OCI-LY7 (cell line): Measurements from ENCODE around the gene TNIK. TPM values are rescaled to one million over a fixed set of nuclear protein-coding genes. Genes with fewer than 3 reads are reported as not detected.

Source experiments
- BruUV-seq: library from RNA; stranded (reverse); fragments of 400-500 nt; replicated peaks from 2 replicates; lab custom pipeline; 2021; lab: Mats Ljungman, UMichigan
- CTCF ChIA-PET: fragments of 300-600 bp; sonication (Branson Sonifier 250); formaldehyde crosslinking; loops from one replicate; lab custom pipeline; 2022; ENCODE audit warnings: antibody characterized with exemption; ENCODE audit not compliant: unreplicated experiment; lab: Charles Lee
- POLR2A ChIA-PET: fragments of 300-600 bp; sonication (Branson Sonifier 250); formaldehyde crosslinking; loops from one replicate; lab custom pipeline; 2022; ENCODE audit warnings: antibody characterized with exemption; lab: Charles Lee
- DNase-seq: peaks from one replicate; pipeline ENCODE4 v3.0.0-alpha.2; 2015; ENCODE audit warnings: low spot score
- H2AFZ ChIP-seq: fragments of 200-600 bp; sonication (generic), shearing (Covaris generic); 2 replicates; pipeline ENCODE4 v1.6.1; 2014; ENCODE audit warnings: mild to moderate bottlenecking, antibody characterized with exemption, low read length, moderate library complexity
- H3K27ac ChIP-seq: fragments of 200-600 bp; sonication (generic); 2 replicates; pipeline ENCODE4 v1.5.1; 2014; ENCODE audit warnings: mixed run types, low read depth, mild to moderate bottlenecking, moderate library complexity, low read length, inconsistent platforms; ENCODE audit not compliant: poor library complexity, severe bottlenecking
- H3K36me3 ChIP-seq: fragments of 200-600 bp; sonication (generic); 2 replicates; pipeline ENCODE4 v1.6.1; 2014; ENCODE audit warnings: mild to moderate bottlenecking, antibody characterized with exemption, low read length, moderate library complexity, mixed read lengths; ENCODE audit not compliant: insufficient read depth
- H3K4me1 ChIP-seq: fragments of 200-600 bp; sonication (generic); 2 replicates; pipeline ENCODE4 v1.5.1; 2014; ENCODE audit warnings: mild to moderate bottlenecking, low read length; ENCODE audit not compliant: insufficient read depth, poor library complexity, severe bottlenecking
- H3K4me2 ChIP-seq: fragments of 200-600 bp; sonication (generic); 2 replicates; pipeline ENCODE4 v1.6.1; 2014; ENCODE audit warnings: mild to moderate bottlenecking, low read length
- H3K4me3 ChIP-seq: fragments of 200-600 bp; sonication (generic); 2 replicates; pipeline ENCODE4 v1.5.1; 2014; ENCODE audit warnings: mild to moderate bottlenecking, low read depth, low read length; ENCODE audit not compliant: poor library complexity, severe bottlenecking
- H3K79me2 ChIP-seq: fragments of 200-600 bp; sonication (generic); 2 replicates; pipeline ENCODE4 v1.6.1; 2016; ENCODE audit warnings: low read depth, mild to moderate bottlenecking, low read length, moderate library complexity, mixed read lengths; ENCODE audit not compliant: insufficient read depth
- H3K9me2 ChIP-seq: fragments of 200-600 bp; sonication (generic); 2 replicates; pipeline ENCODE4 v1.6.1; 2016; ENCODE audit warnings: mild to moderate bottlenecking, low read length, mixed read lengths; ENCODE audit not compliant: insufficient read depth
- H3K9me3 ChIP-seq: fragments of 200-600 bp; sonication (generic); 2 replicates; pipeline ENCODE4 v1.6.1; 2014; ENCODE audit warnings: mild to moderate bottlenecking, mixed run types, low read length, mixed read lengths
- H4K20me1 ChIP-seq: fragments of 200-600 bp; sonication (generic); 2 replicates; pipeline ENCODE4 v1.6.1; 2014; ENCODE audit warnings: mild to moderate bottlenecking, antibody characterized with exemption, low read length, moderate library complexity, mixed read lengths; ENCODE audit not compliant: insufficient read depth
- CTCF ChIP-seq: fragments of 200-600 bp; sonication (generic); conservative IDR thresholded peaks from 2 replicates; pipeline ENCODE4 v1.5.1; 2014; ENCODE audit warnings: mild to moderate bottlenecking, antibody characterized with exemption, low read length, moderate library complexity, mixed read lengths
- EZH2phosphoT487 ChIP-seq: fragments of 200-600 bp; sonication (generic); IDR thresholded peaks from 2 replicates; pipeline ENCODE4 v1.6.1; 2018; ENCODE audit warnings: low read depth, borderline replicate concordance, mild to moderate bottlenecking, mixed run types, antibody characterized with exemption, low read length, moderate library complexity, mixed read lengths
- intact Hi-C: fragments of 100-400 bp; cut with micrococcal nuclease; formaldehyde crosslinking; loops from one replicate; pipeline ENCODE4 v1.10.0; 2022; ENCODE audit not compliant: unreplicated experiment
- total RNA-seq, 2 experiments: library from RNA; depleted of rRNA in 1 of 2; stranded (reverse); fragments of >200 nt in 1 of 2; shearing (Covaris generic) in 1 of 2; gene quantifications; 2 replicates each; pipeline ENCODE4 v1.2.3, GENCODE V29; 2014 to 2022

The TNIK gene
- total RNA-seq, 2 experiments from 2014 or later, result not detected

GRCh38 chr3:171135549-171135948, 324.7 kb downstream of the TNIK start:
- Histone ChIP-seq H3K36me3 (no peaks in the 10 kb centered on the region), H3K4me3 (no peak overlapping the region), H3K9me3 (no peaks in the 10 kb centered on the region), H4K20me1 (no peaks in the 10 kb centered on the region), H3K27ac (no peak overlapping the region), H3K4me2 (no peak overlapping the region), H2AFZ (no peak overlapping the region), H3K4me1 (no peaks in the 10 kb centered on the region), H3K9me2 (no peaks in the 10 kb centered on the region), H3K79me2 (no peaks in the 10 kb centered on the region)
- ChIA-PET POLR2A (no interaction called here), CTCF (no interaction called here)
- no TSS peak for BruUV-seq
- TF ChIP-seq EZH2phosphoT487 (no peak), CTCF (no peak)
- intact Hi-C loops, result no loop called here
- no peak for DNase-seq

GRCh38 chr3:171133796-171134569, 326.2 kb downstream of the TNIK start:
- Histone ChIP-seq H3K36me3 (no peaks in the 10 kb centered on the region), H3K9me2 (no peaks in the 10 kb centered on the region), H3K27ac (no peak overlapping the region), H3K4me3 (no peak overlapping the region), H2AFZ (no peak overlapping the region), H3K79me2 (no peaks in the 10 kb centered on the region), H4K20me1 (no peaks in the 10 kb centered on the region), H3K4me1 (no peaks in the 10 kb centered on the region), H3K4me2 (no peak overlapping the region), H3K9me3 (no peaks in the 10 kb centered on the region)
- BruUV-seq, result no TSS peak
- POLR2A ChIA-PET, result no interaction called here
- CTCF ChIA-PET, result no interaction called here
- no peak for TF ChIP-seq EZH2phosphoT487
- TF ChIP-seq CTCF, result no peak
- DNase-seq, result no peak
- intact Hi-C loops, result no loop called here

- Histone ChIP-seq H3K79me2 (no peaks in the 10 kb centered on the region), H3K4me2 (no peak overlapping the region), H3K4me1 (no peaks in the 10 kb centered on the region), H4K20me1 (no peaks in the 10 kb centered on the region), H3K36me3 (no peaks in the 10 kb centered on the region), H3K27ac (no peak overlapping the region), H3K9me3 (no peaks in the 10 kb centered on the region), H2AFZ (no peak overlapping the region), H3K4me3 (no peak overlapping the region), H3K9me2 (no peaks in the 10 kb centered on the region)
- POLR2A ChIA-PET, result no interaction called here
- intact Hi-C loops, result no loop called here
- CTCF ChIA-PET, result no interaction called here
- no peak for TF ChIP-seq EZH2phosphoT487
- no peak for TF ChIP-seq CTCF
- no peak for DNase-seq
- BruUV-seq, result no TSS peak
These were observed 326.9 kb downstream of the TNIK start for GRCh38 chr3:171133337-171133736.
